ENCODE measurements around the gene SEMA3B.

DNA sequence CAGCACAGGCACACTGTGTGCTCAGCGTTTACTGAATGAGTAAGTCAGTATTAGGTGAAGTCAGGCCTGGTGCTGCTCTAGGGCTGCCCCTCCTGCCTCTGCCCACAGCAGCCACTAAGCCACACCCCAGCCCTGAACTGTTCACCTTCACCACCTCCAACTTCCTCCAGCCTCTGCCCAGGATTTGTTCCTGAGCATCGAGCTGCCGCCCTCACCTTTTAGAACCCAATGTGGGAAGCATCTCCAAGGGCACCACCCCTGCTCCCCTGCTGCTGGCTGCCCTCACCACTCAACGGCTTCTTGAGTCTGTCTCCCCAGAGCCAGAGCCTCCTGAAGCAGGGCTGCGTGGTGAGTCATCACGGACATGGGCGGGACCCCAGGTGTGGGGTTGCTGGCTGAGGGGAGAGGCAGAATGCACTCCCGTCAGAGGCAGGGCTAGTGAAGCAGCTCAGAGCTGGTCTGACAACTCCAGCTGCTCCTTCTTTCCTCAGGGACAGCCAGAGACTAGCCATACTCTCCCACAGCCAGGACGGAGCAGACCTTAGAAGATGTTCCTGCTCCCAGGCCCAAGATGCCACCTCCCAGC, 47.8 kb downstream of the SEMA3B start:
- TF ChIP-seq, protein P1, sequence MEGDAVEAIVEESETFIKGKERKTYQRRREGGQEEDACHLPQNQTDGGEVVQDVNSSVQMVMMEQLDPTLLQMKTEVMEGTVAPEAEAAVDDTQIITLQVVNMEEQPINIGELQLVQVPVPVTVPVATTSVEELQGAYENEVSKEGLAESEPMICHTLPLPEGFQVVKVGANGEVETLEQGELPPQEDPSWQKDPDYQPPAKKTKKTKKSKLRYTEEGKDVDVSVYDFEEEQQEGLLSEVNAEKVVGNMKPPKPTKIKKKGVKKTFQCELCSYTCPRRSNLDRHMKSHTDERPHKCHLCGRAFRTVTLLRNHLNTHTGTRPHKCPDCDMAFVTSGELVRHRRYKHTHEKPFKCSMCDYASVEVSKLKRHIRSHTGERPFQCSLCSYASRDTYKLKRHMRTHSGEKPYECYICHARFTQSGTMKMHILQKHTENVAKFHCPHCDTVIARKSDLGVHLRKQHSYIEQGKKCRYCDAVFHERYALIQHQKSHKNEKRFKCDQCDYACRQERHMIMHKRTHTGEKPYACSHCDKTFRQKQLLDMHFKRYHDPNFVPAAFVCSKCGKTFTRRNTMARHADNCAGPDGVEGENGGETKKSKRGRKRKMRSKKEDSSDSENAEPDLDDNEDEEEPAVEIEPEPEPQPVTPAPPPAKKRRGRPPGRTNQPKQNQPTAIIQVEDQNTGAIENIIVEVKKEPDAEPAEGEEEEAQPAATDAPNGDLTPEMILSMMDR (IDR thresholded peaks at IDR 0.05) = no peak
- peak; percentile 43 to 60 for TF ChIP-seq POLR2A (IDR thresholded peaks at IDR 0.05)
